HG03558 (cell line): Measurements from ENCODE around the gene GTSE1.
"Not testable (repeated sequence)": the region's sequence is repeated elsewhere in the genome, so short reads cannot be mapped to it uniquely, and the experiment has no call there.

Experiments used
- ATAC-seq: cut with Tn5 transposase; IDR thresholded peaks from one replicate; pipeline ENCODE4 v1.9.1; 2021; ENCODE audit warnings: moderate number of reproducible peaks; ENCODE audit not compliant: unreplicated experiment; ENCODE audit errors: extremely low read depth

The GTSE1 gene

DNA sequence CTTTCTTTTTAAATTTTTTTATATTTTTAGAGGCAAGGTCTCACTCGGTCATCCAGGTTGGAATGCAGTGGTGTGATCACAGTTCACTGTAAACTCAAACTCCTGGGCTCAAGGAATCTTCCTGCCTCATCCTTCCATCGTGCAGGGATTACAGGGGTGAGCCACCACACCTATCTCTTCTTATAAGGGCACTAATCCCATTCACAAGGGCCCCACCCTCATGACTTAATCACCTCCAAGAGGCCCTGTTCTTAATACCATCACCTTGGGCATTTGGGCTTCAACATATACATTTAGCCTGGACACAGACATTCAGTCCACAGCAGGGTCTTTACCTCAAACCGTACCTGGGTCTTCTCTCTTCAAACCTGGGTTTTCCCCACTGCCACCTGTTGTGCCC, 4.5 kb upstream of the GTSE1 start:
- no peak for ATAC-seq

DNA sequence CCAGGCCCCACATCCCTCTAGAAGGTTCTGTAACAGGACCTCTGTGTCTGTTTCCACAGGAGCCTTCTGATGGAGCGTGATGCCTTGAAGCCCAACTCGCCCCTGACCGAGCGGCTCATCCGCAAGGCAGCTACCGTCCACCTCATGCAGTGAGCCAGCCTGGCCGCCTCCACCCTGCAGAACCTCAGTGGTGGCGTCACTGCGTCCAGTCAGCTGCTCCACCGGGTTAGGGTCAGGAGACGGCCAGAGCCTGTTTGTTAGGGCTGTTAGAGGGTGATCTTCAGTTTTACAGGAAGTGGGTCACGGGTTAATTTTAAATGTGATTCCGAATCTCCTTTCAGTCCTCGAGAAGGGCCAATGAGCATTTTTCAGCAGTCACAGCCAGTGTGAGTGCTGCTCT, 3.9 kb upstream of the GTSE1 start:
- ATAC-seq = no peak

DNA sequence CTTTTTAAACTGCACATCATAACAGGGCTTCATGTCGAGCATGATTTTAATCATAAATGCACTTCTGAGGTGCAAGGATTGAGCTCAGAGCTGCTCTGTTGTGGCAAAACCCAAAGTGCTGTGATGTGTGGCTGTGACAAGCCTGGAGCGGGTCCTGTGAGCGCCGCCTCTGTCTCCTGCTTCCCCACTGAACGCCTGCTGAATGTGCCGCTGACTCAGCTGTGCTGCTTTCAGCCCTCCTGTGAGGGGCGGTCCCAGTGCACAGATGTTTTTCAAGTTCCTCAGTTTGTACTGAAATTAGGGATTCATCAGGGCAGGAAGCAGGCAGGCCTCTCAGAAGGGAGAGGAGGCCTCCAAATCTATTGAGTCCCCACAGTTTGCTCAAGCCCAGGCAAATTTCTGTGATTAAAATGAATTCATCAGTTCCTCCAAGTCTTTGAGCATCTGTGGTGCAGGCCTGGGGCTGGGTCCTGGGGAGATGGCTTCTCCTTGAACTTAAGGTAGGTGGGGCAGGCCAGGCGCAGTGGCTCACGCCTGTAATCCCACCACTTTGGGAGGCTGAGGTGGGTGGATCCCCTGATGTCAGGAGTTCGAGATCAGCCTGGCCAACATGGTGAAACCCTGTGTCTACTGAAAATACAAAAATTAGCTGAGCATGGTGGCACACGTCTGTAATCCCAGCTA, 3.0 kb upstream of the GTSE1 start:
- no peak for ATAC-seq

DNA sequence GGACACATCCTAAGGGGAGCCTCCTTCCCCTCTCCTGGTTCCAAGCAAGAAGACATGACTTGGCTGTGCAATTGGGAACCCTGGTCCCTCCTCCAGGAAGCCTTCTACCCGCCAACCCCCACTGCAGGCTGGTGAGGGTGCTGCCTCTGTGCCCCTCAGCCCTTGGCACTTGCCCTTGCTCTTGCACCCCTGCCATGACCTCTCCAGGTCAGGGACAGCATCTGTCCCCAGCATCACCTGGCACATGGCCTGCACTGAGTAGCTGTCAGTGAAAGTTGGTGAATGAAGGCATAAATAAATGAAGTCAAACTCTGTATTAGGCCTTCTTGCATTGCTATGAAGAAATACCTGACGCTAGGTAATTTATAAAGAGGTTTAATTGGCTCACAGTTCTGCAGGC, 1.9 kb upstream of the GTSE1 start:
- ATAC-seq = no peak

DNA sequence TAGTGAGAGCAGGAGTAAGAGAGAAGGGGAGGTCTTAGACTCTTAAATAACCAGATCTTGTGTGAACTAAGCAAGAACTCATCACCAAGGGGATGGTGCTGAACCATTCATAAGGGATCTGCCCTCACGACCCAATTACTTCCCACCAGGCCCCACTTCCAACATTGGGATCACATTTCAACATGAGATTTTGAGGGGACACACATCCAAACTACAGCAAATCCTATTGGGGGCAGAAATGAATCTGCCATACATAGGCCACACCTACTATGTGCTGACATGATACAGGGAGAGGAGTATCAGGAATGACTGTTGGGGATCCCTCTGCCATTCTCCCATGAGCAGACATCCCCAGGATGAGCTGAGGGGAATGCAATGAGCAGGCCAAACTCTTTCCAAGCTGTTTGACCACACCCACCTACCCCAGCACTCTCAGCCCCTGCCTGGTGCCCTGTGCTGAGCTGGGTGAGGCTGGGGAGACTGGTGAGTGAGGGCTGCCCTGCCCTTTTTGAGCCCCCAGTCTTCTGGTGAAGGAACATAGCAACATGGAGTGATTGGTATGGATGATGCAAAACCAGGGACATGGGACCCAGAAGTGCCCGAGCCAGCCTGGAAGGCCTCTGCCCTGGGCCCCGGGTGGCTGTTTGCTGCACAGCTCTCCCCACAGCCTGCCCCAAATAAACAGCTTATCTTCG, 1.2 kb upstream of the GTSE1 start:
- ATAC-seq = no peak

DNA sequence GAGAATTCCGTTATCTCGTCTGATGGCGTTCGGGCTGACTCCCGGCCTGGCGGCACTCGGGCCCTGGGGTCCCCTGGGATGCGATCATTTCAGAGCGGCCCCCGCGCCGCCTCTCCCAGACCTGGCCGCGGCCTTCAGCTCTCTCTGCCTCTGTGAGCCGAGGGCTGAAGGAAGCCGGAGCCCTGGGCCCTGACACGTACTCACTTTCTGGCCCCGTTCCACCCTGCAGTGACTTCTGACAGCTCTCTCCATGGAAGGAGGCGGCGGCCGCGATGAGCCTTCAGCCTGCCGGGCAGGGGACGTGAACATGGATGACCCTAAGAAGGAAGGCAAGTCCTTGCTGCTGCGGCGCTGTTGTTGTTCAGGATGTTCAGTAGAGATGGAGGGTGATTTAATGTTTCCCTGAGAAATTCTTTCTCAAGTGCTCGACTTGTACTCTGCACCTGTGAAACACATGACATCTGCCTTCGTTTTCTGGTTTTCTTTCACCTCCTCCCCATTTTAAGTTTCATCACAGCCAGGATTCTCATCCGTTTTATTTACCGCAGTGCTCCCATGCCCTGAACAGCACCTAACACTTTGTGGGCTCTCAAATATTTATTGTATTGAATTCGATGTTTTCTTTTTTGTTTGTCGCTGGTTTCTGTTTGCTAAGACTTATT, 612 bp downstream of the GTSE1 start:
- ATAC-seq = no peak

DNA sequence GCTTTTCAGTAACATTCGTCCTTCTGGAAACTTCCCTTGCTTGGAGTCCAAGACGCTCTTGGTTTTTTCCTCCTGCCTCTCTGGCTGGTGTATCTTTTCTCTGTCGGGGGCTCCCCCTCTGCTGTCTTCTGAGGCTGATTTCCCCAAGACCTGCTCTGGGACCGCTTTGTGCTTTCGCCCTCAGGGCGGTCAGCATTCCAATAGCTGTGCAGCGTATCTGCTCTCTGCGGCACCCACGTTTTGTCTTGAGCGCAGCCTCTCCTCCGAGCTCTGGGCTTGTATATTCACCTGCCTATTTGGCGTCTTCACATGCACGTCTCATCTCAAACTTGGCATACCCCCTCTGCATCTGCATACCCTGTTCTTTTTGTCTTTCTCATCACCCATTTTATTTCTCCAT, 2.4 kb downstream of the GTSE1 start:
- no peak for ATAC-seq

DNA sequence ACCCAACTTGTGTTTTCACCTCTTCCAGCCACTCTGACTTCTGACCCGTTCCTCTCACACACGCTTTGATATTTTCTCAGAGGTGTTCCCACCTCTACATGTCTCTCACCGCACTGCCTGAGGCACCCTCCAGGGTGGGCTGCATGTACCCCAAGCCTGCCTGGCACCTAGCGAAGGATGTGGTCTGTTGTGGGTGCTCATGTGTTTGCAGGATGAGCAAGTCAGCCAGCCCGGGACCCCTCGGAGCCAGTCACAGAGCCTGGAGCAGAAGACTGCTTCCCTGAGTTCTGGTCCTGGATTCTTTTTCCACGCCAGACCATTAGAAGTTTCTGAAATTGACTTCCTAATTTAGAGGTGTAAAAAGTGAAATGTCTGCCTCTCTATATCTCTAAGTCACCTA, 3.8 kb downstream of the GTSE1 start:
- ATAC-seq = no peak

DNA sequence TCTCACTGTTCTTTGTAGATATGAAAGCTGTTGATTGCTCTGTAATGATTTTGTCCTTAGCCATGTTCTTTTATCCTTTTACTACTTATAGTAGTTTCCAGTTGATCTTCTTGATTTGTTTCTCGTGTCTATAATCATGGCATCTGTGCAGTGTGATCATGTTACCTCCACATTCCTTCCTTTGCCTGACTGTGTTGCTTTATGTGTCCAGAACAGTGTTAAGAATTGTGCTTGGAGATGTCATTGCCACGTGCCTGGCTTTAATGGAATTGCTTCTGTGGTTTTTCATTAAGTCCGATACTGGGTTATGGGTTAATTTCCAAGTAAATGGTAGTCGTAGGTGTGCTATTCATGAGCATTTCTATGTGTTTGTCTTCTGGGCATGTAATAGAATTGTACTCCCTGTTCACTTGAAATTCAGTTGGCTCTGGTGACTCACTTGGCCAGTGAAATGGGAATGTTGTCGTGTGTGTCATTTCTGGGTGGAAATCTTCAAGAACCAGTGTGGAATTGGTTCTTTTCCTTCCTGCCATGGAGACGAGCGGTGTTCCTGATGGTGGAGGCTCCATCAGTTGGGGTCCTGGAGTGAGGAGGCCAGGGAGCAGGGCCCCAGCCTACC, 6.8 kb downstream of the GTSE1 start:
- ATAC-seq = no peak

DNA sequence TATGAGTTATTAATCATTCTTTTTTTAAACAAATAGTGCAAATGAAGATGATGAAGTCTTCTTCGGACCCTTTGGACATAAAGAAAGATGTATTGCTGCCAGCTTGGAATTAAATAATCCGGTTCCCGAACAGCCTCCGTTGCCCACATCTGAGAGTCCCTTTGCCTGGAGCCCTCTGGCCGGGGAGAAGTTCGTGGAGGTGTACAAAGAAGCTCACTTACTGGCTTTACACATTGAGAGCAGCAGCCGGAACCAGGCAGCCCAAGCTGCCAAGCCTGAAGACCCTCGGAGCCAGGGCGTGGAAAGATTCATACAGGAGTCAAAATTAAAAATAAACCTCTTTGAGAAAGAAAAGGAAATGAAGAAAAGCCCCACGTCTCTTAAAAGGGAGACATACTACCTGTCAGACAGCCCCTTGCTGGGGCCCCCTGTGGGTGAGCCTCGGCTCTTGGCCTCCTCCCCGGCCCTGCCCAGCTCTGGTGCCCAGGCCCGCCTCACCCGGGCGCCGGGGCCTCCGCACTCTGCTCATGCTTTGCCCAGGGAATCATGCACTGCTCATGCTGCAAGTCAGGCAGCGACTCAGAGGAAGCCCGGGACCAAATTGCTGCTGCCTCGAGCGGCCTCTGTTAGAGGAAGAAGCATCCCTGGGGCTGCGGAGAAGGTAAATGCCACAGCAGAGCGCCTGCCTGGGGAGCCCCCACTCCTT, 11.8 kb downstream of the GTSE1 start:
- no peak for ATAC-seq

DNA sequence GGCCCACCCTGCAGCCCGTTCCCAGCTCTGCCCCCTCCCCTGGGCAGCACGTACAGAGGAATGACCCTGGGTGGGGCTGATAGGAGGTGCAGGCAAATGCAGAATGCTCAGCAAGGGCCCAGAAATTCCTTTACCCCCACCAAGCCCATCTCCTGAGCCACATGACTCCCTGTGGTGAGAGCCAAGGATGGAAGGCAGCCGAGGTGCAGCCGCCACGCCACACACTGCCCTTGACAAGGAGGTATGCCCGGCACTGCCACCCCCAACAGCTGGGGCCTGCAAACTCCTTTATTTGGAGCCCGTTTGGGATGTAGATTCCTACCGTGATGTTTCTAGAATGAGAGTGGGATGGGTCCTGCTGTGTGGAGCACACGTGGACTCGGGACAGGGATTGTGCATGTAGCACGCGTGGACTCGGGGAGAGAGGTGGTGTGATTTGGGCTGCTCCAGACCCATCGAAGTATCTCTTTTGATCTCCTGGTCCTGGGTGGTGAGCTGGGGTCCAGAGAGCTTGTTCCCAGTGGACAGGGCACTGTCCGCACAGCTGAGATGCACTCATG, 12.9 kb downstream of the GTSE1 start:
- ATAC-seq = no peak

DNA sequence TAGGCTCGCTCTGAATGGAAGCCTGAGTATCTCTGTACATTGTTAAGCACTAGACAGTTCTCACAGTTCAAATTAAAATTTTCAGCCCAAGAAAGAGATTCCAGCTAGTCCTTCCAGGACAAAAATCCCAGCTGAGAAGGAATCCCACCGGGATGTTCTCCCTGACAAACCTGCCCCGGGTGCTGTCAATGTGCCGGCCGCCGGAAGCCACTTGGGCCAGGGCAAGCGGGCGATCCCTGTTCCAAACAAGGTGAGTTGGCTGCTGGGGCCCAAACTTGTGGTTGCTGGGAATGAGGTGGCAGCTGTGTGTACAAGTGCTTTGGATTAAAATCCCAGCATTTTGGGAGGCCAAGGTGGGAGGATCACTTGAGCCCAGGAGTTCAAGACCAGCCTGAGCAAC, 15.4 kb downstream of the GTSE1 start:
- ATAC-seq = no peak

DNA sequence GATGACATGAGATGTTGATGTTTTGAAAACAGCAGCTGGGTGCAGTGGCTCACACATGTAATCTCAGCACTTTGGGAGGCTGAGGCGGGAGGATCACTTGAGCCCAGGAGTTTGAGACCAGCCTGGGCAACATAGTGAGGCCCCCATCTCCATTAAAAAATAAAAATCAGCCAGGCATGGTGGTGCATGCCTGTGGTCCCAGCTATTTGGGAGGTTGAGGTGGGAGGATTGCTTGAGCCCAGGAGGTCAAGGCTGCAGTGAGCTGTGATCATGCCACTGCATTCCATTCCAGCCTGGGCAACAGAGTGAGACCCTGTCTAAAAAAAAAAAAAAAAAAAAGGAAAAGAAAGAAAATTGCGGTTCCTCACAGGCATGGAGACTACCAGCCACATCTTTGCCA, 16.2 kb downstream of the GTSE1 start:
- ATAC-seq = not testable (repeated sequence)

DNA sequence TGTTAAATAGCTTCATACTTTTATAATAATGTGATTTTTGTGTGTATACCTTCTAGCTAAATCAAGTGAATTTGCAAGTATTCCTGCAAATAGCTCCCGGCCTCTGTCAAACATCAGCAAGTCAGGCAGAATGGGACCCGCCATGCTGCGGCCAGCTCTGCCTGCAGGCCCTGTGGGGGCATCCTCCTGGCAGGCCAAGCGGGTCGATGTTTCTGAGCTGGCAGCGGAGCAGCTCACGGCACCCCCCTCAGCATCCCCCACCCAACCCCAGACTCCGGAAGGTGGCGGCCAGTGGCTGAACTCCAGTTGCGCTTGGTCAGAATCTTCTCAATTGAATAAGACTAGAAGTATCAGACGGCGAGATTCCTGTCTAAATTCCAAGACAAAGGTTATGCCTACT, 19.3 kb downstream of the GTSE1 start:
- no peak for ATAC-seq

DNA sequence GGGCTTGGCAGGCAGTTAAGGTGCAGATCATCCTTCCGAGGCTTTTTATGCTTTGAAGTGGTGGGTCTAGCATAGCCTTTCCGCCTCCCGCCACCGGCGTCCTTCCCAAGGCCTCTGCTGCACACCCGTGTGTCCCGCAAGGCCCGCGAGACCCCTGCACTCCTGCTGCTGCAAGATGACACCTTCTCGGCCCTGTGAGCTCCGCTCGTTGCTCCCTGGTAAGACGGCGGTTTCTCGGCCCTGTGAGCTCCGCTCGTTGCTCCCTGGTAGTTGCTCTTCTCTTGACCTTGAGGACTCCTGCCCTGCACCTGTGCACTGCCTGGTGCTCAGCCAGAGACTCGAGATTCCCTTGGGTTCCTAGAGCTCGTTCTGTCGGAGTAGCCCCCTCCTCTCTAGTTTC, 21.0 kb downstream of the GTSE1 start:
- ATAC-seq = no peak

DNA sequence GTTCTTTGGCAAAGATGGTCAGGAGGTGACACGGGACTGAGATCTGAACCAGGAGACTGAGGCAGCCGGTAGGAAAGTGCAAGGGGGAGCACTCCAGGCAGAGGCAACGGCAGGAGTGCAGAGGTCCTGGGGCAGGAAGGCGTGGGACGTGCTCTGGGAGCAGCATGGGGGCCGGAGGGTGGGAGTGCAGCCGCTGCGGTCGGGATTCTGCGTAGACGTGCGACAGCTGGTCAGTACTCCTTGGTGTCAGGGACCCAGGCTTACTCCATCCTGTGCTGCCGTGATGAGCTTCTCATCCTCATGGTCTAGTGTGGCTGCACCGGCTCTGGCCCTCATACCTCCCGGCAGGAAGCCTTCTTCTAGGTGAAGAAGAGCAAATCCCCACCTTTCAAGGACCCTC, 21.9 kb downstream of the GTSE1 start:
- ATAC-seq = no peak

DNA sequence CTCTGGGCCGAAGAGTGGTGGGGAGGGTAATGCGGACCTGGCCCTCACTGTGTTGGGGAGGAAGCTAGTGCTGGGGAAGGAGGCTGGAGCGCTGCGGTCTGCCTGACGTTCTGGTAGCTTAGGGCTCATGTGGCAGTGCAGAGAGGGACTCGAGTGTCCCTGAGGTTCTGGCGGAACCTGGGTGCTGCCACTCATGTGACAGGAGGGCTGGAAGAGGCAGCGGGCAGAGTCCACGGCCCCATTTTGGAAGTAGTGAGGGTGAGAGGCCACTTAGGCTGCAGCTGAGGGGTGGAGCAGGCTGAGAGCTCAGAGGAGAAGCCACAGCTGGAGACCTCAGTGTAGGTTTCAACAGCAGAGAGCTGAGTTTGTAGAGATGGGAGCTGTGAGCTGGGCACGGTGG, 22.6 kb downstream of the GTSE1 start:
- ATAC-seq = no peak

DNA sequence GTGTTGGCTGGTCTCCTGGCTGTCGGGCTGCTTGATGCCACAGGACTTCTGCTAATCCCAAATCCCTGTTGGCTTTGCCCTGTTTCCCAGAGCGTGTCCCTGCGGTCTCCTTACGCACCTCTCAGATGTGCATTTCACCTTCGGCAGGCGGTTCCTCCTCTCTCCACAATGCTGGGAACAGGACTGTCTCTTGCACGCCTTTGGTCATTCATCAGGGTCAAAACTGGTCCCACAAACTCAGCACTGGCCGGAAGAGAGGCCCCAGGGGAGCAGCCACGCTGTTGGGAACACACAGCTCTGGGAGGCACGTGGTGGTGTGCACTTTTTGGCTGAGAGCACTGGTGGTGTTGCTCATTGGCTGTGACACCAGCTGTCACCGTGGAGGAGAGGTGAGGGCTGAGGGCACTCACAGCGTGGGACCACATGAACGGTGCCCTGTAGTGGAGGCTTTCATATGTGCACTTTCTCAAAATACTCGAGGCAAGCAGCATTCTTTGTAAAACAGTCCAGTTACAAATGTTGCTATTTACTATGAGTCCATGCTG, 23.6 kb downstream of the GTSE1 start:
- no peak for ATAC-seq

DNA sequence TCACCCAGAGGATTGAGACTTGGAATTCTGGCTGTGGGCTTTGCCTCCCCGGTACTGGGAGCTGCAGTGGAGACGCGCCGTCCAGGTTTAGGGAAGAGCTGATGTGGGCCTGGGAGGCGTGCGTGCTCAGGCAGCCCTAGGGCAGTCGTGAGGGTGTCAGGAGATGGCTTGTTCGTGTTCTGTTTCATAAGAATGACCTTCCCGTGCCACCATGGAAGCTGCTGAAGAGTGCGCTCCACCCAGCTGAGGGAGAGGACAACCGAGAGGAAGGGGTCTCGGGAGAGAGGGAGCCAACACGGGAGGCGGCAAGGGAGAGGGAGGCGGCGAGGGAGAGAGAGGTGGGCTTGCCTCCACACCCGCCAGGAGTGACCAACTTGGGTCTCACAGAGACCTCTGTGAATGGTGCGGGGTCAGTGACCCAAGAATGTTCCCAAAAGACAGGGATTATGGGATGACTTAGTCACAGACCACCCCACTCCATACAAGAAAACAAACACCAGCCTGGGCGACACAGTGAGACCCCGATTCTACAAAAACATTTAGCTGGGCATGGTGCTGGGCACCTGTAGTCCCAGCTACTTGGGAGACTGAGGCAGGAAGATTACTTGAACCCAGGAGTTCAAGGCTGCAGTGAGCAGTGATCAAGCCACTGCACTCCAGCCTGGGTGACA, 24.2 kb downstream of the GTSE1 start:
- ATAC-seq = no peak

DNA sequence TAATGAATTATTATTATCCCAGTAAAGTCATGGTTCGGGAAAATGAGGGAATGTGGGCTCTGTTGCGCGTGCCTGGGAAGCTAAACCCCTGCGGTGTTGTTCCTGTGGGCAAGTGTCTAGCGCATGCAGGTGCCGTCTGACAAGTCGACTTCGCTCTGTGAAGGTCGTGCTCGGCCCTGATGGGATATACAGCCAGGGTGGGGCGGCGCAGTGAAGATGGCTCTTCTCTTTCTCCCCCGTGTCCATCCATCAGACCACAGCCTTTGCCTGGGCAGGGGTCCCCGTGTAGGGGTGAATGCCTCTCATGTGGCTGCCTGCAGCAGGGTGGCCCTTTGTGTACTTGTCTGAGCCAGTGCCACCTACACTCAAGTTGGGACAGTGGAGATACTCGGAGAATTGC, 26.0 kb downstream of the GTSE1 start:
- no peak for ATAC-seq
